ENCODE results near the gene DDX39A.
"Not testable (repeated sequence)": the region's sequence is repeated elsewhere in the genome, so short reads cannot be mapped to it uniquely, and the experiment has no call there.

The DDX39A gene

GRCh38 chr19:14407605-14408484, 11.3 kb downstream of the DDX39A start:
- H3K4me3 ChIP-seq (ENCODE audit: low read length): no peak overlapping the region
- no peak for TF ChIP-seq ZNF274 (IDR thresholded peaks at IDR 0.05; ENCODE audit: low read depth, low read length)

- no peak for TF ChIP-seq ZNF274 (IDR thresholded peaks at IDR 0.05; ENCODE audit: low read depth, low read length)
- no peak overlapping the region for H3K4me3 ChIP-seq (ENCODE audit: low read length)
These were observed 12.3 kb downstream of the DDX39A start for GRCh38 chr19:14406645-14407401.

DNA sequence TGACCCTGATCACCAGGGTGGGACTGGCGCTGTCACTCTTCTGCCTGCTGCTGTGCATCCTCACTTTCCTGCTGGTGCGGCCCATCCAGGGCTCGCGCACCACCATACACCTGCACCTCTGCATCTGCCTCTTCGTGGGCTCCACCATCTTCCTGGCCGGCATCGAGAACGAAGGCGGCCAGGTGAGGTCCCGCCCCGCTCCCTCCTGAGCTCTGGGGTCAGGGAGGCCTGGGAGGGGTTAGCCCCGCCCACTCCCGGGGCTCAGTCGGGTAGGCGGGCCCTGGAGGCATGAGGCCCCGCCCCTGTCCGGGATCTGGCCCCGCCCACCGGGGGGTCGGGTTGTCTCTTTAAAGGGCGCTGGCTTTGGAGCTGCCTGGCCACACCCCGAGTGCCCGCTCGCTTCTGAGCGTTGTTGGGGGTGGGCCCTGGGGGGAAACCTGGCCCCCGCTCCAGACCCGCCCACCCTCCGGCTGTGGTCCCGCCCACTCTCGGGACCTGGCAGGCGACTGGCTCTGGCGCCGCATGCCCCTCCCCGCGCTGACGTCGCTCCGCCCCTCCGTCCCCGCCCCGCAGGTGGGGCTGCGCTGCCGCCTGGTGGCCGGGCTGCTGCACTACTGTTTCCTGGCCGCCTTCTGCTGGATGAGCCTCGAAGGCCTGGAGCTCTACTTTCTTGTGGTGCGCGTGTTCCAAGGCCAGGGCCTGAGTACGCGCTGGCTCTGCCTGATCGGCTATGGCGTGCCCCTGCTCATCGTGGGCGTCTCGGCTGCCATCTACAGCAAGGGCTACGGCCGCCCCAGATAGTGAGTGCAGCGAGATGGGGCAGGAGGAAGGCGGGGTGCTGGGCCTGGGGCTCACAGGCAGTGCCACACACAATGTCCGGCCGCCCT, 13.1 kb downstream of the DDX39A start:
- H3K4me3 ChIP-seq (ENCODE audit: low read length): no peak overlapping the region
- TF ChIP-seq ZNF274 (IDR thresholded peaks at IDR 0.05; ENCODE audit: low read depth, low read length): no peak

- no peak for TF ChIP-seq ZNF274 (IDR thresholded peaks at IDR 0.05; ENCODE audit: low read depth, low read length)
- H3K4me3 ChIP-seq (ENCODE audit: low read length): no peak overlapping the region
These were observed 13.8 kb downstream of the DDX39A start for GRCh38 chr19:14405380-14405757.

DNA sequence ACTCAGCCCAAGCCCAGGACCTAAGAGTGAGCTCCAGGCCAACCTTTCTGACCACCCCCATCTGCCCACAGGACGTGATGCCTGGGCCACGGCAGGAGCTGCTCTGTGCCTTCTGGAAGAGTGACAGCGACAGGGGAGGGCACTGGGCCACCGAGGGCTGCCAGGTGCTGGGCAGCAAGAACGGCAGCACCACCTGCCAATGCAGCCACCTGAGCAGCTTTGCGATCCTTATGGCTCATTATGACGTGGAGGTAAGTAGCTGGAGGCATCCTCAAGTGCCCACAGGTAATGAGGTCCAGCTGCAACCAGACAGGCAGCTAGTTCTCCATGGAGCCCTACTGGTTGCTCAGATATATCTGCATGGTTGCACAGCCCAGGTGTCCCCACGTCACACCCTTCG, 14.8 kb downstream of the DDX39A start:
- H3K4me3 ChIP-seq (ENCODE audit: low read length): no peak overlapping the region
- no peak for TF ChIP-seq ZNF274 (IDR thresholded peaks at IDR 0.05; ENCODE audit: low read depth, low read length)

GRCh38 chr19:14403145-14403930, 15.8 kb downstream of the DDX39A start:
- not testable (repeated sequence) for H3K4me3 ChIP-seq (ENCODE audit: low read length)

- no peak for TF ChIP-seq ZNF274 (IDR thresholded peaks at IDR 0.05; ENCODE audit: low read depth, low read length)
- no peak overlapping the region for H3K4me3 ChIP-seq (ENCODE audit: low read length)
These were observed 16.6 kb downstream of the DDX39A start for GRCh38 chr19:14402332-14403144.

DNA sequence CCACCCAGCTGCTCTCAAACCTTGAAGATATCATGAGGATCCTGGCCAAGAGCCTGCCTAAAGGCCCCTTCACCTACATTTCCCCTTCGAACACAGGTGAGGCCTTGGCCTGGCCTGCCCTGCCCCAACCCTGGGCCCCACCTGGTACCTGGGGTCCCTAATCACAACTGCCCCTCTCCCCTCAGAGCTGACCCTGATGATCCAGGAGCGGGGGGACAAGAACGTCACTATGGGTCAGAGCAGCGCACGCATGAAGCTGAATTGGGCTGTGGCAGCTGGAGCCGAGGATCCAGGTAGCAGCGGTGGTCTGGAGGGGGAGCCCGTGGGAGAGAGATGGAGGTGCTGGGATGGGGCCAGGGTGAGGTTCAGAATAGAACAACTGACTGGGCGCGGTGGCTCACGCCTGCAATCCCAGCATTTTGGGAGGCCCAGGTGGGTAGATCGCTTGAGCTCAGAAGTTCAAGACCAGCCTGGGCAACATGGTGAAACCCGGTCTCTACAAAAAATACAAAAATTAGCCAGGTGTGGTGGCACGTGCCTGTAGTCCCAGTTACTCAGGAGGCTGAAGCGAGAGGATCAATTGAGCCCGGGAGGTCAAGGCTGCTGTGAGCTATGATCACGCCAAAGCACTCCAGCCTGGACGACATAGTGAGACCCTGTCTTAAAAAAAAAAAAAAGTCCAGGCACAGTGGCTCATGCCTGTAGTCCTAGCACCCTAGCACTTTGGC, 17.5 kb downstream of the DDX39A start:
- no peak overlapping the region for H3K4me3 ChIP-seq (ENCODE audit: low read length)
- TF ChIP-seq ZNF274 (IDR thresholded peaks at IDR 0.05; ENCODE audit: low read depth, low read length): no peak

DNA sequence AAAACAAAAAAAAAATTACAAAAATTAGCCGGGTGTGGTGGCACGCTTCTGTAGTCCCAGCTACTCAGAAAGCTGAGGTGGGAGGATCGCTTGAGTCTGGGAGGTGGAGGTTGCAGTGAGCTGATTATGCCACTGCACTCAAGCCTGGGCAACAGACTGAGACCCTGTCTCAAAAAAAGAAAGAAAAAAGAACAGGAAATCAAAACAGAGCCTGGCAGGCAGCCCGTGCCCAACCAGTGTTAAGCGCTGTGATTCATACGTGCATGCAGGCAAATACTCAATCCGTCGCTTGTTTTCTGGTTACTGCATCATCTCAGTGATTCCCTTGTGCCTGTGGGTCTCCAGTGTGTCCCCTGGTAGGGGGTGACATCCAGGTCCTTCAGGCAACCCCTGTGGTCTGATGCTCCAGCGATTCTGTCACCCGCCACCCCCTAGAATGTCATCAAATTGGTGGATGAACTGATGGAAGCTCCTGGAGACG, 18.1 kb downstream of the DDX39A start:
- H3K4me3 ChIP-seq (ENCODE audit: low read length): no peak overlapping the region
- no peak for TF ChIP-seq ZNF274 (IDR thresholded peaks at IDR 0.05; ENCODE audit: low read depth, low read length)

GRCh38 chr19:14397168-14397567, 22.0 kb downstream of the DDX39A start:
- H3K4me3 ChIP-seq (ENCODE audit: low read length): not testable (repeated sequence)

GRCh38 chr19:14396730-14397129, 22.4 kb downstream of the DDX39A start:
- not testable (repeated sequence) for H3K4me3 ChIP-seq (ENCODE audit: low read length)

DNA sequence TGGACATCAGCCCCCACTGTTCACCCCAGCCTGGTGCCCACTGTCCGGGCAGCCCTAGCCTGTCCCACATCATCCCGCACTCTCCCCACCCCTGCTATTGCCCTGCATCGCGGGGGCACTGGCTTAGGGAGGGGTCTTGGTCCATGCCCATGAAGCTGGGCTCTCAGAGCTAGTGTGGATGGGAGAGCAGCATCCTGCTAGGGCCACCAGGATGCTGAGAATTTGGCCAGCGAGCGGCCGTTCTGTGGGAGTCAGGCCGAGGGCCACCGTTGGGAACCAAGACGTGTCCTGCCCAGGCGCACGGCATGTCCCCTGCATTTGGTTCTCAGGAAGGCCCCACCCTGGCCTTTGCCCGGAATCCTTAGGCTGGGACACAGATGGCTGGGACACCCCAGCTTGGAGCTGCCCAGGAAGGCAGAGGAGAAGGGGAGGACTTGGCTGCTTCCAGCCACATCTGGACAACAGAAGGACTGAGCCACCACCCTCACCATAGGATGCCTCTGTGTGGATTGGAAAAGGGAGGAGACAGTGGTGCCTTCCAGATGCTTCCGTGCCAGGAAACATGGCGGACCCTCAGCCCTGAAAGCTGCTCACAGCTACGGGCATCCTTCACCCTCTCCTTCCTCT, 23.3 kb downstream of the DDX39A start:
- TF ChIP-seq ZNF274 (IDR thresholded peaks at IDR 0.05; ENCODE audit: low read depth, low read length): no peak
- no peak overlapping the region for H3K4me3 ChIP-seq (ENCODE audit: low read length)

All from GM08714 (cell line).